ENCODE data around the gene NEK1. TPM values are rescaled to one million over a fixed set of nuclear protein-coding genes. Genes with fewer than 3 reads are reported as not detected.
A peak's percentile ranks its signal among the peaks of the same experiment; 100 is the strongest.

NEK1 gene
- total and polyA plus RNA-seq, 2 experiments from 2014 or later = 9.3 to 19.5 TPM

GRCh38 chr4:169622566-169622965 is 10.2 kb upstream of the NEK1 start:
- DNase-seq (ENCODE audit: low spot score) (no peak), ATAC-seq (no peak)
- H3K4me1 Mint-ChIP-seq = peaks cover 14% of the 10 kb centered on the region
- peak overlapping the region; percentile 36; the same call in 1 of the 2 replicates for H3K4me2 ChIP-seq
- peak overlapping the region; percentile 42; the same call in 1 of the 3 replicates for H3K4me3 Mint-ChIP-seq
- H4K20me1 ChIP-seq (replicated peaks; ENCODE audit: insufficient read depth) = peaks cover 17% of the 10 kb centered on the region; the same call in 1 of the 2 replicates
- H3K27ac ChIP-seq (ENCODE audit: low read depth) = no peak overlapping the region
- H3K4me1 ChIP-seq (ENCODE audit: insufficient read depth) = 0 out of 2 replicates have a peak, but pooled peaks cover 17% of the 10 kb centered on the region
- peaks cover 70% of the 10 kb centered on the region for H3K79me2 ChIP-seq (replicated peaks; ENCODE audit: insufficient read depth)
- TF ChIP-seq POLR2AphosphoS5 (IDR thresholded peaks at IDR 0.05; ENCODE audit: low read depth) (no peak), JUNB (IDR thresholded peaks at IDR 0.05; ENCODE audit: unreplicated experiment) (no peak), EZH2phosphoT487 (IDR thresholded peaks at IDR 0.05; ENCODE audit: unreplicated experiment) (no peak), ETS1 (IDR thresholded peaks at IDR 0.05) (no peak), EZH2 (IDR thresholded peaks at IDR 0.05; ENCODE audit: low read depth, unreplicated experiment) (no peak), REST (IDR thresholded peaks at IDR 0.05; ENCODE audit: unreplicated experiment) (no peak), STAT1 (IDR thresholded peaks at IDR 0.05; ENCODE audit: unreplicated experiment) (no peak), ZNF462 (CRISPR knock-in tag; IDR thresholded peaks at IDR 0.05) (no peak), CTCF (conservative IDR thresholded peaks at IDR 0.05; ENCODE audit: low read depth in 2 of 2) (no peak), ZNF114 (CRISPR knock-in tag; IDR thresholded peaks at IDR 0.05) (no peak), NANOG (IDR thresholded peaks at IDR 0.05; ENCODE audit: borderline replicate concordance) (no peak), ZNF331 (CRISPR knock-in tag; IDR thresholded peaks at IDR 0.05; ENCODE audit: low read depth) (no peak), CREB1 (CRISPR knock-in tag; IDR thresholded peaks at IDR 0.05; ENCODE audit: low read depth) (no peak)
- H3K9me2 ChIP-seq (ENCODE audit: insufficient read depth) = no peaks in the 10 kb centered on the region
- no peaks in the 10 kb centered on the region for H3K27me3 ChIP-seq (ENCODE audit: insufficient read depth)
- no peak overlapping the region for H3K4me3 ChIP-seq
- no peak overlapping the region for H2AFZ ChIP-seq
- no peaks in the 10 kb centered on the region for H3K36me3 Mint-ChIP-seq (ENCODE audit: low read depth)
- H3K36me3 ChIP-seq (ENCODE audit: insufficient read depth) = no peaks in the 10 kb centered on the region
- 0 out of 2 replicates have a peak, but pooled peaks cover 3% of the 10 kb centered on the region for H3F3A ChIP-seq (replicated peaks; ENCODE audit: low read depth)
- H3K9me3 Mint-ChIP-seq = no peaks in the 10 kb centered on the region; the same call in 2 of the 3 replicates
- no peaks in the 10 kb centered on the region for H3K27me3 Mint-ChIP-seq (ENCODE audit: insufficient read depth, low read depth, poor library complexity)
- H3K27ac Mint-ChIP-seq = no peak overlapping the region
